Suprapubic skin (tissue), 4 donors: ENCODE data around the gene GYPC.

ENCODE experiments used
- EP300 ChIP-seq: sonication (generic); formaldehyde crosslinking; IDR thresholded peaks from one replicate; pipeline ENCODE4 v1.6.1; 2017; ENCODE audit warnings: antibody characterized with exemption
- POLR2A ChIP-seq, 2 donors: fragments of 450-650 bp; IDR thresholded peaks; one replicate each; pipeline ENCODE4 v1.6.1; 2017; ENCODE audit warnings: antibody characterized with exemption in 2 of 2, mild to moderate bottlenecking in 2 of 2, moderate library complexity in 2 of 2
- POLR2AphosphoS5 ChIP-seq, 3 donors: sonication (generic); formaldehyde crosslinking; IDR thresholded peaks; one replicate each; pipeline ENCODE4 v1.6.1; 2017; ENCODE audit warnings: antibody characterized with exemption in 3 of 3
- TF ChIP-seq, protein P1 (sequence below), 2 donors: fragments of 200-600 bp in 1 of 2; fragments of 450-650 bp in 1 of 2; sonication (generic) in 1 of 2; IDR thresholded peaks; one replicate each; pipeline ENCODE4 v1.5.1; 2016 to 2019; ENCODE audit warnings: antibody characterized with exemption in 2 of 2, mild to moderate bottlenecking in 1 of 2, moderate library complexity in 1 of 2

- TF ChIP-seq, protein P1, sequence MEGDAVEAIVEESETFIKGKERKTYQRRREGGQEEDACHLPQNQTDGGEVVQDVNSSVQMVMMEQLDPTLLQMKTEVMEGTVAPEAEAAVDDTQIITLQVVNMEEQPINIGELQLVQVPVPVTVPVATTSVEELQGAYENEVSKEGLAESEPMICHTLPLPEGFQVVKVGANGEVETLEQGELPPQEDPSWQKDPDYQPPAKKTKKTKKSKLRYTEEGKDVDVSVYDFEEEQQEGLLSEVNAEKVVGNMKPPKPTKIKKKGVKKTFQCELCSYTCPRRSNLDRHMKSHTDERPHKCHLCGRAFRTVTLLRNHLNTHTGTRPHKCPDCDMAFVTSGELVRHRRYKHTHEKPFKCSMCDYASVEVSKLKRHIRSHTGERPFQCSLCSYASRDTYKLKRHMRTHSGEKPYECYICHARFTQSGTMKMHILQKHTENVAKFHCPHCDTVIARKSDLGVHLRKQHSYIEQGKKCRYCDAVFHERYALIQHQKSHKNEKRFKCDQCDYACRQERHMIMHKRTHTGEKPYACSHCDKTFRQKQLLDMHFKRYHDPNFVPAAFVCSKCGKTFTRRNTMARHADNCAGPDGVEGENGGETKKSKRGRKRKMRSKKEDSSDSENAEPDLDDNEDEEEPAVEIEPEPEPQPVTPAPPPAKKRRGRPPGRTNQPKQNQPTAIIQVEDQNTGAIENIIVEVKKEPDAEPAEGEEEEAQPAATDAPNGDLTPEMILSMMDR (IDR thresholded peaks at IDR 0.05) = no peak
- TF ChIP-seq POLR2AphosphoS5 (IDR thresholded peaks at IDR 0.05) (peak; percentile 5 to 71 (median 70)), POLR2A (IDR thresholded peaks at IDR 0.05) (peak in 1 of 2 donors; percentile 31), EP300 (no peak)
Observed at GRCh38 chr2:126655500-126656430, at the start of gene GYPC.
